A549 (cell line): ENCODE results near the gene TANGO2.

ENCODE experiments used
- KDM1A ChIP-seq: fragments of 200-600 bp; sonication (generic); IDR thresholded peaks from 2 replicates; pipeline ENCODE4 v1.6.1; 2016; ENCODE audit warnings: low read depth, mild to moderate bottlenecking
- SREBF2 ChIP-seq: fragments of 450-650 bp; IDR thresholded peaks from 2 replicates; pipeline ENCODE4 v1.6.1; 2014; ENCODE audit warnings: mild to moderate bottlenecking, moderate library complexity

- no peak for TF ChIP-seq KDM1A
- TF ChIP-seq SREBF2: no peak
These were observed 40.0 kb downstream of the TANGO2 start for GRCh38 chr22:20060700-20061480.
